Measurements from ENCODE around the gene GPR55.

Gene GPR55

GRCh38 chr2:230916218-230916617, 8.8 kb downstream of the GPR55 start:
- Histone ChIP-seq H3K36me3 (ENCODE audit: control insufficient read depth, insufficient read depth, low read length) (no peaks in the 10 kb centered on the region), H3K4me1 (ENCODE audit: control insufficient read depth, insufficient read depth, low read length) (no peaks in the 10 kb centered on the region), H3K27ac (ENCODE audit: low read length) (no peak overlapping the region), H3K4me3 (ENCODE audit: low read length) (no peak overlapping the region), H3K9me3 (ENCODE audit: control insufficient read depth, insufficient read depth, low read length) (no peaks in the 10 kb centered on the region), H3K27me3 (ENCODE audit: control insufficient read depth, insufficient read depth, low read length) (no peaks in the 10 kb centered on the region; the same call in 1 of the 2 replicates)
- DNase-seq (ENCODE audit: low read depth, low spot score): no peak
- WGBS (ENCODE audit: insufficient coverage, insufficient read length): 100% methylated on average over 1 of the region's 7 CpGs

GRCh38 chr2:230915319-230915718, 9.7 kb downstream of the GPR55 start:
- H3K4me3 ChIP-seq (ENCODE audit: low read length): no peak overlapping the region
- no peak for DNase-seq (ENCODE audit: low read depth, low spot score)
- no peaks in the 10 kb centered on the region for H3K9me3 ChIP-seq (ENCODE audit: control insufficient read depth, insufficient read depth, low read length)
- no CpG with 5 or more reads among the region's 6 CpGs for WGBS (ENCODE audit: insufficient coverage, insufficient read length)
- no peak overlapping the region for H3K27ac ChIP-seq (ENCODE audit: low read length)
- H3K4me1 ChIP-seq (ENCODE audit: control insufficient read depth, insufficient read depth, low read length): no peaks in the 10 kb centered on the region
- no peaks in the 10 kb centered on the region; the same call in 1 of the 2 replicates for H3K27me3 ChIP-seq (ENCODE audit: control insufficient read depth, insufficient read depth, low read length)
- H3K36me3 ChIP-seq (ENCODE audit: control insufficient read depth, insufficient read depth, low read length): no peaks in the 10 kb centered on the region

DNA sequence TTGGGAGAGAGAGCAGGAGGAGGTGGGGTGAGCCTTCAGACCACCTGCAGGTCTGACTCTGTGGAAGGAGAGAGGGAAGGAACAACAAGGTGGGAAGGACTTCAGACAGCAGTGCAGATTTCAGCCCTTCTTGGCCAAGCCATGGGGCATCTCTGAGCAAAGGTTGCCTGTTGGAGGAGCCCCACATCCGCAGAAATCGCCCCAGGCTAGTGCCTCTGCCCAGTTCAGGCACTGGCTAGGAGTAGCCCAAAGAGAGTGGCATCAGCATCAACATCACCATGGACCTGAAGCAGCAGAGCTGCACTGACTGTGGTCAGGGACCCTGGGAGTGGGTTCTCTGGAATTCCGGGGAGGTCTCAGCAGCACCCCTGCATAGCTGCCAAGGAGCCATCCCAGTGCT, 10.2 kb downstream of the GPR55 start:
- no peak overlapping the region for H3K4me3 ChIP-seq (ENCODE audit: low read length)
- H3K27me3 ChIP-seq (ENCODE audit: control insufficient read depth, insufficient read depth, low read length): no peaks in the 10 kb centered on the region; the same call in 1 of the 2 replicates
- no peaks in the 10 kb centered on the region for H3K4me1 ChIP-seq (ENCODE audit: control insufficient read depth, insufficient read depth, low read length)
- no peak overlapping the region for H3K27ac ChIP-seq (ENCODE audit: low read length)
- H3K36me3 ChIP-seq (ENCODE audit: control insufficient read depth, insufficient read depth, low read length): no peaks in the 10 kb centered on the region
- WGBS (ENCODE audit: insufficient coverage, insufficient read length): no CpG with 5 or more reads among the region's 3 CpGs
- no peaks in the 10 kb centered on the region for H3K9me3 ChIP-seq (ENCODE audit: control insufficient read depth, insufficient read depth, low read length)
- no peak for DNase-seq (ENCODE audit: low read depth, low spot score)

GRCh38 chr2:230913406-230914143, 11.5 kb downstream of the GPR55 start:
- no peaks in the 10 kb centered on the region; the same call in 1 of the 2 replicates for H3K27me3 ChIP-seq (ENCODE audit: control insufficient read depth, insufficient read depth, low read length)
- no peaks in the 10 kb centered on the region for H3K9me3 ChIP-seq (ENCODE audit: control insufficient read depth, insufficient read depth, low read length)
- H3K4me1 ChIP-seq (ENCODE audit: control insufficient read depth, insufficient read depth, low read length): 0 out of 2 replicates have a peak, but pooled peaks cover 1% of the 10 kb centered on the region
- no CpG with 5 or more reads among the region's 5 CpGs for WGBS (ENCODE audit: insufficient coverage, insufficient read length)
- DNase-seq (ENCODE audit: low read depth, low spot score): no peak
- no peak overlapping the region for H3K4me3 ChIP-seq (ENCODE audit: low read length)
- H3K27ac ChIP-seq (ENCODE audit: low read length): no peak overlapping the region
- H3K36me3 ChIP-seq (ENCODE audit: control insufficient read depth, insufficient read depth, low read length): no peaks in the 10 kb centered on the region

DNA sequence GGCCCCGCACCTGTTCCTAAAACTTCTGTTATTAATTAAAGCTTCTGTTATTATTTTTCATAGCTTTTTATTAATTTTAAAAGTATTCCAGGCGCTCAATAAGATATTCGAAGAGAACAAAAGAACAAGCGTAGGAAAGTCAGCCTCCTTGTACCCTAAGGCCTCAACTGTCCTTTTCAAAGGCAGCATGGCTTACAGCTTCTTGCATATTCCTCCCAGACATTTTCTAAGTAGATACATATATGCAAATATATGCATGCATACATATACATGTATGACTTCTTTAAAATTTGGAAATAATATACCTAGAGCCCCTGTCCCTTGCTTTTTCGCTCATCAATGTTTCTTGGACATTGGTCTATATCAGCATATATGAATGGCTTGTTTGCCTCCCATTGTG, 12.3 kb downstream of the GPR55 start:
- no CpG with 5 or more reads among the region's 5 CpGs for WGBS (ENCODE audit: insufficient coverage, insufficient read length)
- no peak for DNase-seq (ENCODE audit: low read depth, low spot score)
- no peaks in the 10 kb centered on the region for H3K36me3 ChIP-seq (ENCODE audit: control insufficient read depth, insufficient read depth, low read length)
- H3K4me1 ChIP-seq (ENCODE audit: control insufficient read depth, insufficient read depth, low read length): 0 out of 2 replicates have a peak, but pooled peaks cover 1% of the 10 kb centered on the region
- H3K27ac ChIP-seq (ENCODE audit: low read length): no peak overlapping the region
- H3K9me3 ChIP-seq (ENCODE audit: control insufficient read depth, insufficient read depth, low read length): no peaks in the 10 kb centered on the region
- no peak overlapping the region for H3K4me3 ChIP-seq (ENCODE audit: low read length)
- H3K27me3 ChIP-seq (ENCODE audit: control insufficient read depth, insufficient read depth, low read length): no peaks in the 10 kb centered on the region; the same call in 1 of the 2 replicates

DNA sequence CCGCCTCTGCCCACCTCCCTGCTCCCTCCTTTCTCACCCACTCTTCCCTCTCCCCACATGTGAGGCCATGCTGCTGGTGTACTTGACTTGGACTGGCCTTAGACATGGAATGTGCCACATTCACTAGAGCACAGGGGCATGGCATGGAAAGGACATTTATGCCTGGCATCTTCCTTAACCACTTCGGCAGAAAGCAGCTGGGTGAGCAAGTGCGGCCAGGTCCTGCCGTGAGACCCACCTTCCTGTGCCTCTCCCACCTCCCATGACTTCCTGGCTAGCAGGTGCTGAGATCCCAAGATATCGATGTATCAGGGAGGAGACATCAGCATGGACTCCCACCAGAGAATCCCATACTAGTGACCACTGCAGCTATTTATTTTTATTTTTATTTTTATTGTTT, 13.0 kb downstream of the GPR55 start:
- Histone ChIP-seq H3K27ac (ENCODE audit: low read length) (no peak overlapping the region), H3K4me3 (ENCODE audit: low read length) (no peak overlapping the region), H3K27me3 (ENCODE audit: control insufficient read depth, insufficient read depth, low read length) (no peaks in the 10 kb centered on the region; the same call in 1 of the 2 replicates), H3K9me3 (ENCODE audit: control insufficient read depth, insufficient read depth, low read length) (no peaks in the 10 kb centered on the region), H3K36me3 (ENCODE audit: control insufficient read depth, insufficient read depth, low read length) (no peaks in the 10 kb centered on the region), H3K4me1 (ENCODE audit: control insufficient read depth, insufficient read depth, low read length) (0 out of 2 replicates have a peak, but pooled peaks cover 1% of the 10 kb centered on the region)
- no peak for DNase-seq (ENCODE audit: low read depth, low spot score)
- WGBS (ENCODE audit: insufficient coverage, insufficient read length): no CpG with 5 or more reads among the region's 5 CpGs

GRCh38 chr2:230910546-230911177, 14.4 kb downstream of the GPR55 start:
- Histone ChIP-seq H3K9me3 (ENCODE audit: control insufficient read depth, insufficient read depth, low read length) (no peaks in the 10 kb centered on the region), H3K4me3 (ENCODE audit: low read length) (no peak overlapping the region), H3K27me3 (ENCODE audit: control insufficient read depth, insufficient read depth, low read length) (no peaks in the 10 kb centered on the region; the same call in 1 of the 2 replicates), H3K27ac (ENCODE audit: low read length) (no peak overlapping the region), H3K36me3 (ENCODE audit: control insufficient read depth, insufficient read depth, low read length) (no peaks in the 10 kb centered on the region), H3K4me1 (ENCODE audit: control insufficient read depth, insufficient read depth, low read length) (peaks cover 5% of the 10 kb centered on the region; the same call in 1 of the 2 replicates)
- no CpG with 5 or more reads among the region's 13 CpGs for WGBS (ENCODE audit: insufficient coverage, insufficient read length)
- no peak for DNase-seq (ENCODE audit: low read depth, low spot score)

DNA sequence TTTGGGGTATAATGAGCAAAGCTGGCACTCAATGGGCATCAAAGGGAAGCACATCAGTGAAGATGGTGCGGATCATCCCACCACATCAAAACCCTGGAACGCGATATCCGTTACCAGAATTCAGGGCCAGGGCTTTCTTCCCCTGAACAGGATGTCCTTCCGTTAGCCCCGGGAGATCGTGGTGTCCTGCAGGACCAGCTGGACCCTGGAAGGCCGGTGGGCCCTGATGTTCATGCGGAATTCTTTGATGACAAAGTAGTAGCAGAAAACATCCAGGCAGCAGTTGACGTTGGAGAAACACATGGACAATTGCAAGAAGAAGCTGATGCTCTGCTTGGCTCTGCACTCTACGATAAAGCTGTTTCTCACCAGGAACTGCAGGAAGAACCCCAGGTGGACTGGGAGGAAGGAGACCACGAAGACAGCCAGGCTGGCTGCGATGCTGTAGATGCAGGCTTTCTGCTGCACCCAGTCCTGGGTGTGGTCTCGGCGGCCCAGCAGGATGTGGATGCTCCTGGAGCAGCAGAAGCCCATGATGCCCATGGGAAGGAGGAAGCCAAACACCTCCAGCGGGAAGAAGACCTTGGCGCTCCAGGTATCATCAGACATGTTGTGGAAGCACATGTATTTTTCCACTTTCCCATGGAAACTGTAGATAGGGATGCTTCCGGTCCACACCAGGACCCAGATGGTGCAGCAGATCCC, 15.0 kb downstream of the GPR55 start:
- DNase-seq (ENCODE audit: low read depth, low spot score): no peak
- Histone ChIP-seq H3K4me1 (ENCODE audit: control insufficient read depth, insufficient read depth, low read length) (peaks cover 5% of the 10 kb centered on the region), H3K9me3 (ENCODE audit: control insufficient read depth, insufficient read depth, low read length) (no peaks in the 10 kb centered on the region), H3K27ac (ENCODE audit: low read length) (no peak overlapping the region), H3K27me3 (ENCODE audit: control insufficient read depth, insufficient read depth, low read length) (no peaks in the 10 kb centered on the region; the same call in 1 of the 2 replicates), H3K36me3 (ENCODE audit: control insufficient read depth, insufficient read depth, low read length) (no peaks in the 10 kb centered on the region), H3K4me3 (ENCODE audit: low read length) (no peak overlapping the region)
- WGBS (ENCODE audit: insufficient coverage, insufficient read length): no CpG with 5 or more reads among the region's 18 CpGs

GRCh38 chr2:230908595-230909191, 16.3 kb downstream of the GPR55 start:
- H3K4me3 ChIP-seq (ENCODE audit: low read length): no peak overlapping the region
- WGBS (ENCODE audit: insufficient coverage, insufficient read length): no CpG with 5 or more reads among the region's 10 CpGs
- H3K9me3 ChIP-seq (ENCODE audit: control insufficient read depth, insufficient read depth, low read length): no peaks in the 10 kb centered on the region
- H3K4me1 ChIP-seq (ENCODE audit: control insufficient read depth, insufficient read depth, low read length): peaks cover 7% of the 10 kb centered on the region
- no peaks in the 10 kb centered on the region for H3K36me3 ChIP-seq (ENCODE audit: control insufficient read depth, insufficient read depth, low read length)
- no peaks in the 10 kb centered on the region for H3K27me3 ChIP-seq (ENCODE audit: control insufficient read depth, insufficient read depth, low read length)
- H3K27ac ChIP-seq (ENCODE audit: low read length): no peak overlapping the region
- DNase-seq (ENCODE audit: low read depth, low spot score): no peak

- no peak for DNase-seq (ENCODE audit: low read depth, low spot score)
- H3K36me3 ChIP-seq (ENCODE audit: control insufficient read depth, insufficient read depth, low read length): no peaks in the 10 kb centered on the region
- no peak overlapping the region for H3K4me3 ChIP-seq (ENCODE audit: low read length)
- no peaks in the 10 kb centered on the region for H3K9me3 ChIP-seq (ENCODE audit: control insufficient read depth, insufficient read depth, low read length)
- H3K4me1 ChIP-seq (ENCODE audit: control insufficient read depth, insufficient read depth, low read length): peaks cover 7% of the 10 kb centered on the region
- WGBS (ENCODE audit: insufficient coverage, insufficient read length): no CpG with 5 or more reads among the region's 6 CpGs
- no peaks in the 10 kb centered on the region for H3K27me3 ChIP-seq (ENCODE audit: control insufficient read depth, insufficient read depth, low read length)
- H3K27ac ChIP-seq (ENCODE audit: low read length): no peak overlapping the region
These were observed 16.9 kb downstream of the GPR55 start for GRCh38 chr2:230908092-230908594.

All from iPS DF 6.9 (cell line).